Ovary (tissue), 9 donors: Measurements from ENCODE around the gene EGF. TPM values are rescaled to one million over a fixed set of nuclear protein-coding genes. Genes with fewer than 3 reads are reported as not detected.

Experiments used
- DNase-seq, 5 donors: peaks; one replicate each; pipeline ENCODE4 v3.0.0-alpha.2; 2019 to 2020
- H3K27ac ChIP-seq, 2 donors: fragments of 200-600 bp; one replicate each; pipeline versions ENCODE4 v1.5.1 to v1.8.0; 2019 to 2022
- H3K27me3 ChIP-seq: fragments of 200-600 bp; one replicate; pipeline ENCODE4 v1.8.0; 2022
- H3K36me3 ChIP-seq: fragments of 200-600 bp; sonication (generic); one replicate; pipeline ENCODE4 v1.5.1; 2019
- H3K4me1 ChIP-seq: one replicate; pipeline ENCODE4 v1.8.1; 2013; ENCODE audit warnings: mild to moderate bottlenecking, moderate library complexity; ENCODE audit not compliant: insufficient read depth
- H3K4me3 ChIP-seq: fragments of 200-600 bp; sonication (generic); one replicate; pipeline ENCODE4 v1.5.1; 2017
- H3K9me3 ChIP-seq, 2 donors: fragments of 200-600 bp in 1 of 2; sonication (generic) in 1 of 2; one replicate each; pipeline versions ENCODE4 v1.5.1 to v1.8.1; 2013 to 2019; ENCODE audit warnings: mild to moderate bottlenecking in 1 of 2, moderate library complexity in 1 of 2
- EP300 ChIP-seq: sonication (generic); formaldehyde crosslinking; IDR thresholded peaks from one replicate; pipeline ENCODE4 v1.6.1; 2017; ENCODE audit warnings: antibody characterized with exemption
- POLR2A ChIP-seq: fragments of 450-650 bp; IDR thresholded peaks from one replicate; pipeline ENCODE4 v1.6.1; 2017; ENCODE audit warnings: antibody characterized with exemption, mild to moderate bottlenecking, moderate library complexity
- WGBS, 3 donors: extraction: QIAGEN DNeasy Blood & Tissue Kit in 1 of 3; methylation state at CpG; one replicate each; pipeline versions ENCODE4 v1.1.5 to v1.1.7; 2013 to 2017; 5-methylcytosine and 5-hydroxymethylcytosine counted together
- intact Hi-C, 4 donors: fragments of 100-400 bp; cut with DNase I; formaldehyde crosslinking; loops; one replicate each; pipeline versions ENCODE4 v1.11.0 to v1.15.1; 2022 to 2023
- polyA plus RNA-seq, 2 donors: library from polyadenylated mRNA; stranded (reverse); fragments of 200-250 nt in 1 of 2; fragments of 350-450 nt in 1 of 2; fragmentation: Illumina TruSeq in 1 of 2; extraction: RNeasy Lipid Tissue Mini Kit (QIAGEN cat#74804) in 1 of 2; gene quantifications; one replicate each; pipeline ENCODE4 v1.2.3, GENCODE V29; 2013 to 2014
- total RNA-seq, 7 donors: library from RNA; depleted of rRNA in 2 of 7; stranded (reverse); fragments of >200 nt in 2 of 7; fragmentation: NEBNext Ultra II Directional in 3 of 7; extraction: Animal tissue kit (Norgen Biotek cat#: 25700) in 3 of 7; gene quantifications; one replicate each; pipeline versions ENCODE4 v1.1.0 to v1.2.4, GENCODE V29; 2016 to 2023
- TF ChIP-seq, protein P1 (sequence below), 3 donors: fragments of 450-650 bp in 2 of 3; fragments of 200-600 bp in 1 of 3; IDR thresholded peaks; one replicate each; pipeline versions ENCODE4 v1.5.1 to v1.8.0; 2016 to 2022; ENCODE audit warnings: antibody characterized with exemption in 3 of 3, mild to moderate bottlenecking in 1 of 3
- donor health status: DM: no; HTN: no; CAD: no; lungs with moderate emphysema.
- donor health status: DM: no; HTN: no; CAD: no.
- donor health status: Bipolar disorder and iron deficiency.
- donor health status: DM: yes; HTN: yes; CAD: no.
- donor health status: DM: no; HTN: no; CAD: no.
- donor health status: DM: yes; HTN: yes; CAD: no.

The EGF gene
- total and polyA plus RNA-seq, 9 donors, result 0.12 to 0.87 (median 0.30) TPM; not detected in 4

DNA sequence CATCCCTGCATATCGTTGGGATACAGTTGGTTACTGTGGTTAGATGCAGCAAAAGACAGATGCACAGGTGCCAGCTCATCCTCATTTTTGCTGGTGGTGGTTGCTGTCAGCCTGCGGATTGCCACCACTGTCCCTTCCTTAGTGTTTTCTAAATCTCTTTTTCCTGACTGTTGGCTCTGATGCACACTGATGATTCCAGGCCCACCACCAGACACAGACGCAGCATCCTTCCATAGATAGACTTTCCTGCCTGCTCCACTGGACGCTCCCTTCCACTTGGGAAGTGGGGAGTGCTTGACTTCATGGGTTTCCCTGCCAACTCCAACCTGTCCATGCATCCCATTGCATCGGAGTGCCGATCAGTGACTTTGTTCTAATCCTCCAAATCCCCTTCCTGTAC is 101.5 kb downstream of the EGF start:
- no peak overlapping the region for H3K4me3 ChIP-seq
- no peak overlapping the region for H3K27ac ChIP-seq
- TF ChIP-seq EP300 (no peak), POLR2A (no peak)
- TF ChIP-seq, protein P1, sequence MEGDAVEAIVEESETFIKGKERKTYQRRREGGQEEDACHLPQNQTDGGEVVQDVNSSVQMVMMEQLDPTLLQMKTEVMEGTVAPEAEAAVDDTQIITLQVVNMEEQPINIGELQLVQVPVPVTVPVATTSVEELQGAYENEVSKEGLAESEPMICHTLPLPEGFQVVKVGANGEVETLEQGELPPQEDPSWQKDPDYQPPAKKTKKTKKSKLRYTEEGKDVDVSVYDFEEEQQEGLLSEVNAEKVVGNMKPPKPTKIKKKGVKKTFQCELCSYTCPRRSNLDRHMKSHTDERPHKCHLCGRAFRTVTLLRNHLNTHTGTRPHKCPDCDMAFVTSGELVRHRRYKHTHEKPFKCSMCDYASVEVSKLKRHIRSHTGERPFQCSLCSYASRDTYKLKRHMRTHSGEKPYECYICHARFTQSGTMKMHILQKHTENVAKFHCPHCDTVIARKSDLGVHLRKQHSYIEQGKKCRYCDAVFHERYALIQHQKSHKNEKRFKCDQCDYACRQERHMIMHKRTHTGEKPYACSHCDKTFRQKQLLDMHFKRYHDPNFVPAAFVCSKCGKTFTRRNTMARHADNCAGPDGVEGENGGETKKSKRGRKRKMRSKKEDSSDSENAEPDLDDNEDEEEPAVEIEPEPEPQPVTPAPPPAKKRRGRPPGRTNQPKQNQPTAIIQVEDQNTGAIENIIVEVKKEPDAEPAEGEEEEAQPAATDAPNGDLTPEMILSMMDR (IDR thresholded peaks at IDR 0.05), result no peak
- no peak for DNase-seq
- H3K27me3 ChIP-seq, result no peaks in the 10 kb centered on the region
- intact Hi-C loops, result no loop called here
- WGBS, 3 donors, result 93 to 95% (median 94%) methylated on average over 6 of the region's 6 CpGs
- H3K9me3 ChIP-seq, result no peaks in the 10 kb centered on the region
- no peaks in the 10 kb centered on the region for H3K36me3 ChIP-seq
- H3K4me1 ChIP-seq, result no peaks in the 10 kb centered on the region

DNA sequence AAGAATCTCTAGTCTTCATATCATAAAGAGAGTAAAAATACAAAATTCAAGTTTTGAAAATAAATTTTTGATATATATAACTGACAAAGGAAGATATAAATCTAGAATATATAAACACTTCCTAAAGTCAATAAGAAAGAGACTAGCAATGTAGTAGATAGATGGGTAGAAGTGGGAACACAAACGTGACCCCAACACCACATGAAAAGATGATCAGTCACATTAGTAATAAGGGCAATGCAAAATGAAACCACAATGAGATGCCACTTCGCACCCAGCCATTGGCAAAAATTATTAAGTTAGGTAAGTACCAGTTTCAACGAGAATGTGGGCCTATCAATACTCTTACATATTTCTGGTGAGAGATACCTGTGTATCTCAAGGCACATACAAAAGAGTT is 106.5 kb downstream of the EGF start:
- H3K9me3 ChIP-seq, result no peaks in the 10 kb centered on the region
- 89 to 97% (median 90%) methylated on average over 3 of the region's 3 CpGs for WGBS, 3 donors
- DNase-seq, result no peak
- H3K4me3 ChIP-seq, result no peak overlapping the region
- no peaks in the 10 kb centered on the region for H3K27me3 ChIP-seq
- H3K27ac ChIP-seq, result no peak overlapping the region
- intact Hi-C loops, result no loop called here
- H3K36me3 ChIP-seq, result no peaks in the 10 kb centered on the region
- peaks cover 1% of the 10 kb centered on the region for H3K4me1 ChIP-seq
- TF ChIP-seq POLR2A (no peak), EP300 (no peak)
- TF ChIP-seq, protein P1 (IDR thresholded peaks at IDR 0.05), result no peak

DNA sequence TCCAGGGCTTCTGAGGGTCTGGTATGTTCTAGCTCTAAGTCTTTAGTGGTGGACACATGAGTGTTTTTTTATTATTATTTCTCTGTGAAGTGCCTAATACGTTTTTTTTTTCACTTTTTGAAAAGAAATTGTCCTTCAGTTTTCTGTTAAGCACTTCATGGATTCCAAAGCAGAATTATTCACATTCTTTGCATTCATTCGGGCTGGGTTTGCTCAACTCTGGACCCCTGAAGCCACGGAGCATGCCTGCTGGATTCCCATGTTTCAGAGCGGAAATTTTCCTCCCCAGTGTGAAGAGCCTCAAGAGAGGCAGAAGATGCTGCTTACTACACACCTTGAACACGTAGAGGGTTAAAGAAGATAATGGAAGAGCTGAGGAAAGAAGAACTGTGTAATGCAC is 107.5 kb downstream of the EGF start:
- intact Hi-C loops, result no loop called here
- peaks cover 1% of the 10 kb centered on the region for H3K4me1 ChIP-seq
- no peaks in the 10 kb centered on the region for H3K36me3 ChIP-seq
- 6 to 24% (median 11%) methylated on average over 5 of the region's 5 CpGs for WGBS, 3 donors
- TF ChIP-seq POLR2A (no peak), EP300 (no peak)
- TF ChIP-seq, protein P1 (IDR thresholded peaks at IDR 0.05), result no peak
- no peak overlapping the region for H3K27ac ChIP-seq
- no peak overlapping the region for H3K4me3 ChIP-seq
- no peaks in the 10 kb centered on the region for H3K9me3 ChIP-seq
- DNase-seq, result no peak
- no peaks in the 10 kb centered on the region for H3K27me3 ChIP-seq

DNA sequence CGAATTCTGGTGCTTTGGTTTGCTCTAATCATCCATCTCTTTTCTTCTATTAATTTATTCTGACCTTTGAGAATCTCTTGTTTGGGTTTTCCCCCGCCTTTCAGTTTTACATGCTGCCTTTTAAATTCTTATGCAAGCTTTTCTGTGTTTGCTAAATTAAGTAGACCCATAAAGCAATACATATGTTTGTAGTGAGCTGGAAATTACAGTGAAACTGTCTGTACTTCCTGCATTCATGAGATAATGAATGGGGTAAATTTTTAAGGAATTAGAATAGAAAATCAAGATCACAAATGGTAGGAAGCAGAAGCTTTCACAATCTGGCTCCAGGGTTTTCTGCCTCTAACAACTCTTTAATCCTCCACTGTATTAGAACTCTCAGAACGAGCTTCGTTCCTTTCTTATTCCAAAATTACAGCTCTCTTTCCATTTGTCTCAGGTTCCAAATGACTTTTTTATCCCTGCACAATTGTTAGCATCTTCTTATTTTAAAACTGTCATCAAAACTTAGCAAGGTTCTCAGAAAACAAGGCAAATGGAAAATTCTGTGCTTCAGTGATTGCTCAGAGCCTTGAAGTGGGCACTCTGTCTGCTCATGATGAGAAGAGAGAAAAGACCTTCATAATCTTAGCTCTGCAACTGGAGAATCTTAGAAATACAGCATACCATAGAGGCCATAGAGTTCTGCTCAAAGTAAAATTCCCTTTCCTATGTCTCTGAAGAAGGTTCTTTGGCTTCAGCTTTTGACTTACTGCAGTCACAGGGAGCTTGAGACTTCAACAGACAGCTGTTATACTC is 108.2 kb downstream of the EGF start:
- Histone ChIP-seq H3K9me3 (no peaks in the 10 kb centered on the region), H3K4me1 (peaks cover 1% of the 10 kb centered on the region), H3K4me3 (no peak overlapping the region), H3K27ac (no peak overlapping the region), H3K27me3 (no peaks in the 10 kb centered on the region), H3K36me3 (no peaks in the 10 kb centered on the region)
- TF ChIP-seq EP300, result no peak
- TF ChIP-seq, protein P1 (IDR thresholded peaks at IDR 0.05), result no peak
- no peak for TF ChIP-seq POLR2A
- 69 to 70% (median 69%) methylated on average over 4 of the region's 4 CpGs for WGBS, 3 donors
- DNase-seq, result no peak
- intact Hi-C loops, result no loop called here
